Activated CD4-positive, alpha-beta T cell treated with anti-CD3 and anti-CD28 coated beads for 4 hours (primary cell): Measurements from ENCODE around the gene EIF2S3.
"Not testable (repeated sequence)": the region's sequence is repeated elsewhere in the genome, so short reads cannot be mapped to it uniquely, and the experiment has no call there.

Experiments used
- DNase-seq, 2 donors: peaks; one replicate each; pipeline ENCODE4 v3.0.0-alpha.2; 2020

The EIF2S3 gene

DNA sequence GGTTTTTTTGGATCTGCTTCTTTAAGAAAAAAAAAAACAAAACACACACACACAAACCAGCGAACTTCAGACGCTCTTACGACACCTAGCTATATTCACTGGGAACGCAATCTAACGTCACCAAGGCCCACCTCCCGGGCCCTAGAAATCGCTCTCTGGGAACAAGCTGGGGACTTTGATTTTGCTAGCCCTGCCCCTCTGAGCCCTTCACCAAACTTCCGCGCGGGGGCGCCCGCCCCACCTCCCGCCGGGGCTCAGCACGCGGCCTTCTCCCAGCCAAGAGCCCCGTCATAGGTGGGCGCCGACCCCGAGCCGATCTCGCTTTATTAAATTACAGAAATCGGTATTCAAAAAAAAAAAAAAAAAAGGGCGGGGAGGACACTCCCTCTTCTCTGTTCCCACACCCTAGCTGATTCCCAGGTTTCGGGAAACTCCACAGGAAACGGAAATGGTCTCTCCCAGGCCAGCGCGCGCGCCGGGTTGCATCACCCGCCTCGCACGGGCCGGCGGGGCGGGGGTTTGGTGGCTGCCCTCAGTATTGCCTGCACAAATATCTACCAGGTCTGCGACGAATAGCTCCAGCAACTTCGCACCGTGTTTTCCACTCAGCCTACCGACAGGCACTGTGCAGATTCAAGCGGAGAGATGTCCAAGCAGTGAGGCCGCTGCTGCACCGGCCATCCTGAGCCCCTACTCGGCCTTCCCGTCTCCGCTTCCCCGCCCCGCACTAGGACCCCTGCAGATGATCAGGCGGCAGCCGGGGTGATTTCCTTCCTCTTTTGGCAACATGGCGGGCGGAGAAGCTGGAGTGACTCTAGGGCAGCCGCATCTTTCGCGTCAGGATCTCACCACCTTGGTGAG is at the start of gene EIF2S3:
TSS of gene EIF2S3 (plus strand) at position 775 of the 861 bp plus-strand sequence. CDS start at position 788, 13 bp downstream.
- DNase-seq = peak; percentile 84 to 85

DNA sequence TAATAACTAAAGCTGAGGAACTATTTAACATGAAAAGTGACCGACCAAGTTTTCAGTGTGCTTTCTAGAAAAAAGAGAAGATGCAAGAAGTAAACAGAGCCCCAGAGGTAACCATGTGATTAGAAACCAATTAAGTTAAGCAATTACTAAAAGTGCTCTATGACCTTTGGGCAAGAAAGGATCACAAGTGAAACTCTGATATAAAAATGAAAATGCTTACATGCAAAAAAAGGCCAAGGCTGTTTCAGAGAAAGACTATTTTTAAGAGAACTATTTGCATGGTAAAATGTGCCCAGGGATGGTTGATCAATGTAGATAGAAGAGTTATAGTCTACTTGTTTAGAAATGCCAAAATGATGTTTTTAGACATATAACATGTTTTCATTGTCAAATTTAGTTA is 49.7 kb upstream of the EIF2S3 start:
- DNase-seq = no peak

DNA sequence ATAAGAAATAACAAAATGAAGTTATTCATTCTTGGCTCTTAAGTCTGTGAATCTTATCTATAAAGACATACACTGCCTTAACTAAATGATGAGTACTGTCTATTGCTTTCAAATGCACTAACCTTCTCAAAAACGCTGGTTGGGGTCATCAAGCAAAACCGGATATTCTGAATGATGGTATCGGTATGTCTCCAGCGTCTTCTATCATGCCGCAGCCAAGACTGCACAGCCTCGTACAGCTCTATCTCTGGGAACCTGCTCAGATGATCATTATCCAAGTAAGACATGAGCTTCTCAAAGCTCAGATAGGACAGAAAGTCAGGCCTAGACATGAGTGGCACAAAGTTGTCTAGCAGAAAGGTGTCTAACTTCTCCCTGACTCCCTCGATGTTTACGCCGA is 48.9 kb upstream of the EIF2S3 start:
- no peak for DNase-seq

DNA sequence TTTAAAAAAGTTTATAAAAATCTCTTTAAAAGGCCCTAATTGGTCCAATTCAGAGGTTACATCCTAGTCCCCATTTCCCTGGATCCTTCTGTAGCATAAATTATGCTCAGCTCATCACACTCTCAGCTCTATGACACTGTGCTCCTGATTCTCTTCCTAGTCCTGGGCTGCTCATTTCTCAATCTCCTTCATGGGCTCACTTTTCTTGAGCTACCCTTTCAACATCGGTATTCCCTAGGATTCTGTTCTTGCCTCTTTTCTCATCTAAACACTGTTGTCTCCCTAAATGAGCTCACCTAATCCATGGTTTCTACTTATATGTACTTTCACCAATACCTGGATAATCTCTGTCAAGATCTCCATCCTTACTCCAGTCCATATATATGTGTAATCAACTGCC is 42.5 kb upstream of the EIF2S3 start:
- no peak for DNase-seq

DNA sequence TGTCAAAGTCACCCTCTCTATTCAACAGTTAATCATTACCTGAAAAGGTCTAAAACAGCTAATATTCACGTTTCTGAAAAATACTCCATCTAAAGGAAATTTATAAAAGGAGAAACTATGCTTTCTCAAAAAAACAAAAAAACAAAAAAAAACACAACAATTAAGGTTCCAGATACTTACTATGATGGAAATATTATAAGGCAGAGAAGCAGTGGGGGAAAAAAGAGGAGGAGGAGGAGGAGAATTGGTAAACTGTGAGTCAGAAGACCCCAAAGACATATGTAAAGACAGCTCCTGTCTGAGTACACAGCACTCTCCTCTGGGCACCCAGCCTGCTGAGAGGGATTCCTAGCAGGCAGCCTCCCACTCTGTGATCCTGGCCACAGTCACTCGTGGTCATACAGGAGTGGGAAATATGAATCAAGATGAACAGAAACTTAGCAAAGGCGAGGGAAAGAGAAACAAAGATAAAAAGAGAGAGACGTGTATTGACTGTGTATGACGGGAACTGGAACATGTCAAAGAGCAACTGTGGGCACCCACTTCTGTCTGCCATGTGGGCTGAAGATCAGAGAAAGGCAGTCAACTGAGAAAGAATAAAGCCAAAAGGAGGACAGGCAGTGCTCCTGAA is 40.3 kb upstream of the EIF2S3 start:
- DNase-seq = peak; percentile 37 to 43

DNA sequence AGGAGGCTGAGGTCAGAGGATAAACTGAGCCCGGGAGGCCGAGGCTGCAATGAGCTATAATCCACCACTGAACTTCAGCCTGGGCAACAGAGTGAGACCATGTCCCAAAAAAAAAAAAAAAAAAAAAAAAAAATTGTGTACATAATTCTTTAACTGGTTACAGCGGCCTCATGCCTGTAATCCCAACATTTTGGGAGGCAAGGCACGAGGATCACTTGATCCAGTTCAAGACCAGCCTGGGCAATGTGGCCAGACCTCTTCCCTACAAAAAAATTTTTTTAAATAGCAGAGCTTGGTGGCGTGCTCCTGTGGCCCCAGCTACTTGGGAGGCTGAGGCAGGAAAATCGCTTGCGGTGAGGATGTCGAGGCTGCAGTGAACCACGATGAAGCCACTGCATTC is 37.1 kb upstream of the EIF2S3 start:
- no peak for DNase-seq

DNA sequence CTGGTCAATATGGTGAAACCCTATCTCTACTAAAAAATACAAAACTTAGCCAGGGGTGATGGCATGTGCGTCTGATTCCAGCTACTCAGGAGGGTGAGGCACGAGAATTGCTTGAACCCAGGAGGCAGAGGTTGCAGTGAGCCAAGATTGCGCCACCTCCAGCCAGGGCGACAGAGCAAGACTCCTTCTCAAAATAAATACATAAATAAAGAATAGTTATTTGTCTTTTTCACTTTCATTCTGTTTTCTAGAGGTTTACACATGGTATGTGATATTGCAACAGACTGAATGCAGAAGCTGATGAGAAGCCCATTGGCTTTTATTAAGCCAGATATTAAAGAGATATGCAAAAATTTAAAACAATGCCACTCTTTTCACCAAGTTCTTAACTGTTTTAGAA is 35.9 kb upstream of the EIF2S3 start:
- no peak for DNase-seq

DNA sequence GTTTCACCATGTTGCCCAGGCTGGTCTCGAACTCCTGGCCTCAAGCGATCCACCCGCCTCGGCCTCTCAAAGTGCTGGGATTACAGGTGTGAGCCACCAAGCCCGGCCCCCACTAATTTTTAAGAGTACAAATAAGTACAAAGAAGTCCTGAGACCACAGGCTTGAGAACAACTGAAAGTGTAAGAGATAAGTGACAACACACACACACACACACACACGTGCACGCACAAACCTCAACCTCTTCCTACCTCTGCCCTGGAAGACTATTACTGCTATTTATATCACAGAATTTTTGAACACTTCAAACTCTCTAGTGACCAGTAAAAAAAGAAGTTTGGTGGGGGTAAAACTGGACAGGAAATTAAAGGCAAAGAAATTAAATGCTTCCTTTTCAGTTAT is 35.3 kb upstream of the EIF2S3 start:
- DNase-seq = no peak

DNA sequence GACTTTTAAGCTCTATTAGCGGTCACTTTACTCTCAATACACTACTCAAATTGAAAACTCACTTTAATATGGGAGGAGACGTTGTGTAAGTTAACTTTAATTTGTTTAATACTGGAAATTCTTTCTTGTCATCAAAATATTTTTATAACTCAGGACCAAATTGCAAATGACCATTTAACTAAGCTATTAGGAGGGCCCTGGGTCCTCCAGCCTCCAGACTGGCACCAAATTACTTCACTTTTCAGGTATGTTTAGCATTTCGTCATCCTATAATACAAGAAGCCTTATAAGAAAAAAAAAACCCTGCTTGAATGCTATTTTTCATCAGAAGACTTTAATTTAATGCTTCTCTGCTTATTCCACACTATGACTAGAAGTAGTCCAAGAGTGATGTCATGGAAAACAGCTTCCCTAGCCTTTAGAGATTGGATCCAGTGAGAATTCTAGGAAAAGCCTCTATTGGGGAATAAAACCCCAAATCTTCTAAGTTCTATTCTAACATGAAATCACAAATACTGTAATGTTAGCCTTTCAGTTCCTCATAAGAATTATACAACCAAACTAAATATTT is 34.4 kb upstream of the EIF2S3 start:
- no peak for DNase-seq

DNA sequence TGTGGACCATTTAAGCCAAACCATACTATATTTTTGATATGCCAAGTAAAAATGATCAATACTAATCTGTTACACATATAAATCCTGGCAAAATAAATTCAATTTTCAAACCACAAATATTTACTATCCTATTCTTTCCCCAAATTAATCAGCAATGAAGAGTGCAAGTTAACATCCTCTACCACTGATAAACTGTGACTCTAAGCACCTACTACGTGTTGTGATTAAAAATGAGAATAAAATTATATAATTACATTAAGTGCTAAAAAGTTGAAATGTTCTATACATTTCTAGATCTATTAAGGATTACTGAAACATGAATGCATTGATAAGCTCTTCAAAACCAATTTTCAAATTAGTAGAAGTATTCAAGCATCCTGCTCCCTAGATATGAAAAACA is 31.2 kb upstream of the EIF2S3 start:
- DNase-seq = no peak

DNA sequence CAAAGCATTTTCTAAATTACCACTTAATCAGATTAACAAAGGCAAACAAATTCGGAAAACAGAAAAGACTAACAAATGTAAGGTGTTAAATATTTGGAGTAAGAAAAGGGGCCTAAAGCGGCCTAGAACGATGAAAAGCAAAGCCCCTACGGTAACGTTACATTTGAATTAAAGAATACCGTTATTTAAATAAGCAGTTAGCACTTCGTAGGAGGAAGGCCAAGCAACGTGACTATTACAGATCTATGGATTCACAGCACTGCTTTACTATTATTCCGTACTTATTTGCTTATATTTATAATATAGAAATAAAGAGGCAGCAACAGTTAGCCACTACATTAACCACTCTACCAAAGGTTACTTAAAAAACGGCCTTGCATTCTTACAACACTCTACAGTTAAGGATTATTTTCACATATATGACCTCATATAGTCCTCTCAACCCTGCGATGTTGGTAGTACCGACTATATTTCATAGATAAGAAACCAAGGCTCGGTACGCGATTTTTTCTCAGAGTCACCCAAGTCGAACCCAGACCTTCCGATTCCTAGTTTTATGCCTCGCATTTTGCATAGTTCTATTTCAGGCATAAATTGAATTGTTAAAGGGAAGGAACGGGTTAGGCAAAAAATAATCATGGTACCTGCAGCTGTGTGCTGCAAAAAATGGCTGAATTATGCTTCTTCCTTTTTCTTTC is 30.6 kb upstream of the EIF2S3 start:
- DNase-seq = no peak

DNA sequence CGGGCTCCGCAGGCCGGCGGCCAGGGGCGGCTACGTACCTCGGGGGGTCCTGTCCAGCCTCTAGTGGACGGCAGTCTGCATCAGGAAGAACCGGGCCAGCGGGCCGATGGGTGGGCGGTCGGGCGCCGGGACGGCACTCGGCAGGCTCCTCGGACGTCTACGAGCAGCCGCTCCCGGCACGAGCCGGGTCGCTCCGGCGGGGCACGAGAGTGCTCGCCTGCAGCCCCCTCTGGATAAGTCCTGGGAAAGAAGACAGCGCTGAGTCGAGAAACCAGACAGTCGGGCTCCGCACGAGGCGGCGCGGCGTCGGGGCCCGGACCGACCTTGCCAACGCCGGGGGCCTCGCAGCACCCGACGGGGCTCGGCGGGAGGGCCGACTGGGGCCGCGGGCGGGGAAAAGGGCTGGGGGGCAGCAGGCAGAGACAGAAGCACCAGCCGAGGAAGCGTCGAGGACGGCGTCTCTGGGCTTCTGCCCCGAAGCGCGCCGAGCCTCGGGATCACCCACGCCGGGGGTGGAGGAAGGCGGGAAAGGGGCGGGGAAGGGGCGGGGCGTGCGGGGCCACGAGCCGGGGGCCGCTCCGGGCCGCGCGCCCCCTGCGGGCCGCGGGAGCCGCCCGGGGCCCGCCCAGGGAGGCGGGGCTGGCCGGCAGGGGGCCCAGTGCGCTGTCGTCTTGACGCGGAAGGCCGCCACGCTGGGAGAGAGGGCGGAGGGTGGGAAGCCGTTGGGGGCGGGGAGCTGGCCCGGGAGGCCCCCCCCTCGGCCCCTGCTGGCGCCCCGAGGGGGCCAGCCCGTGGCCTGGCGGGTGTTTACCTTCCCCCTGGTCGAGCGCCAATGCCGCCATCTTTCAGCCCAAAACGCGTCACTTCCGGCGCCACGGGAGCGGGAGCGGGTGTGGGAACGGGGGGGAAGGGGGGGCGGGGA is 29.7 kb upstream of the EIF2S3 start:
- DNase-seq = peak; percentile 74 to 76

DNA sequence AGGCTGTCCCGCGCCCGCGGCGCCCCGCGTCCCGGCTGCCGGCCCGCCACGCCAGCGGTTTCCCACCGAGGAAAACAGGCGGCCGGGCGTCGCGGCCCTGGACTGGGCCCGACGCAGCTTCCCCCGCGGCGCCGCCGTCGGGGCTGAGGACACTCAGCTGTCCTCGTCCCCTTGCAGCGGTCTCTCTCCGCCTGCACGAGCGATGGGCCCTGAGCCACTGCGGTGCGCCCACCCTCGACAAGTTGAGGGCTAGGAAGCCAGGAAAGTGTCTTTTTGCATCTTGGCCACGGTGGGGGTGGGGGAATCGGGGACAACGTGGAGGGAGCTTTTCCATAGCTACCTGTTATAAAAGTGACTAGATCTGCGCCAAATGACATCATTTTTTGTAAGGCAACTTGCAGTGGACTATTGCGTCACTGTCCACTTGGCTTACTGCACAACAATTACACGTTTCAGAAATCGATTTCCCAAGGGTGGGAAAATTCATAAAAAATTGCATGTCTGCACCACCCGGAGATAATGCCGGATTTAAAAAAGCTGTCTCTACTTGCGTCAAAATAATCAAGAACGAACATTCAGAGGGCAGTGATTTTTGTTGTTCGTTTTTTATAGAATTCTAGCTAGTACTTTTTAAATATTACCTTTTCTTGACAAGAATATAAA is 28.9 kb upstream of the EIF2S3 start:
- DNase-seq = no peak

DNA sequence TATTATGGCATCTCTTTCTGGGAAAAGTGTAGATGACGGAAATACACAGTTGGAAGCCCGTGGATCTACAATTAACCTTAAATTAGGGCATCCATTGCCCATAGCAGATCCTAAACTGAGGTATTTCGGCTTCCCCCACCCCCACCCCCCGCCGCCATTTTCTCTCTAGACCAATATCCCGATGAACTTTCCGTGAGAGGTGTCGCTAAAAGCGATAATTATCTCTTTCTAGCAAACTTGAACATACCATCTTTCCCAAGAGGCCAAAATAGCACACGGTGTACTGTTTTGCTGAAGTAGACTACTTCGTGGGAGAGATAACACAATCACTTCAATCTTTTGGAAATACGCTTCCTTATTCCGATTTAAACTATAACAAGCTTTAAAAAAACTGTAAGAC is 28.3 kb upstream of the EIF2S3 start:
- DNase-seq = no peak

DNA sequence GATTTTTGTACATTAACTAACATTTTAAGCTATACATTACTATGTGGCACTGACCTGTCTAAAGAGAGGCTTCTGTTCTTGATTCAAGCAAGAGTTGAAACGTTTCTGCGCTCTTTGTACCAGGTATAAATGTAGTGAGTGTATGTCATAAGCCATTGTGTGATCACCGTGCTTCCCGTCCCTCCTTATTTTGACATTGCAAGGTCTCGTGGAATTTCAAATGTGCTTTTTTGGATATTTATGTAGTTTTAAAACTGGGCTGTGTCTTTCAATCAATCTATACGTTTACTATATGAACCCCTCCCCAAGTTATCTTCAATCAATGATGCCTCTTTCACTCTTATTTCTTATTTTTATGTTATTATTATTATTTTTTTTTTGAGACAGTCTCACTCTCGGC is 27.7 kb upstream of the EIF2S3 start, which contains the start of gene KLHL15:
TSS of gene KLHL15 (minus strand) at position 101 of the 400 bp plus-strand sequence. CDS start 20,493 bp downstream, outside the sequence.
- no peak for DNase-seq

DNA sequence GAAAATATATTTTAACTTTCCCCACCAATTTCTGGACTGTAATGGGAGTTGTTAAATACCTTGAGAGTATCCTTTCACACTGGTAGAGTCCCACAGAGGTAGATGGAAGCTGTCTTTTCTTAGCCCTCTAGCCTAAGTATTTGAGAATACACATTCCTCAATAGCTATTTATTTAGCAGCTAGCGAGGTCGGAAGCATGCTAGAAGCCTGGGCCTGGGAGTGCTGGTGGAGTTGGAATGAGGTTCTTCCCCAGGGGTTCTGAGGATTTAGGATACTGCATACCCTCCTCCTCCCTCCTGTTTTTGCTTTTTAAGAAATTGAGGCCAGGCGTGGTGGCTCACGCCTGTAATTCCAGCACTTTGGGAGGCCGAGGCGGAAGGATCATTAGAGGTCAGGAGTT is 26.8 kb upstream of the EIF2S3 start:
- DNase-seq = no peak

DNA sequence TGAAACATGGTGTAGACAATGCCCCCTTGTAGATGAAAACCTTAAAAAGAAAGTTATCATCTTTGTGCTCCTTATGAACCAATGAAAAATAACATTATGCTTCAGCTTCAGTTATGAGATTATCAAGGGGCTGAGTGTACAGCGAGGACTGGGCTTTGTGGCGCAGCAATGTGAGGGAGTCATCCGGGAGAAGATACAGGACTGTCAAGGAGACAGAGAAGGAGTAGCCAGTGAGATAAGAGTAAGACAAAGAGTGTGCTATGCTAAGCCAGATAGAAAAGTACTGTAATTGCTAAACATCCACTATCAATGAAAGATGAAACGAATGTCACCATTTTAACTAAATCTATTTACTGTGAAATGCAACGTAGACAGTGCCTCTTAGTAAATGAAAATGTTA is 24.2 kb upstream of the EIF2S3 start:
- DNase-seq = no peak

DNA sequence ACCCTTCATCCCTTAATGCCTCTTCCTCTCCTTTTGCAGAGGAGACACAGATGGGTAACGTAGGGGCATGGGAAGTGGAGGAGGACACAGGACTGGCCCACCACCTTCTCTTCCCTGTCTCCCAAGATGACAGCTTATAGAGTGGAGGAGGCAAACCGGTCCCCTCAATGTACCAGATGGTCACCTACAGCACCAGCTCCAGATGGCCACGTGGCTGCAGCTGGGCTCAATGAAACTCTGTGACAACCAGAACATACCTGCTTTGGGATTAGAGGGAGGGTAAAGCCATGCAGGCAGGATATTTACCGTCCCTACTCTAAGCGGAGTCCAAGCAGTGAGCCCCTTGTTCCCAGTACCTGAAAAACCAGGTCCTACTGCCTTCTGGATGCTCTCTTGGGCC is 20.3 kb upstream of the EIF2S3 start:
- no peak for DNase-seq

DNA sequence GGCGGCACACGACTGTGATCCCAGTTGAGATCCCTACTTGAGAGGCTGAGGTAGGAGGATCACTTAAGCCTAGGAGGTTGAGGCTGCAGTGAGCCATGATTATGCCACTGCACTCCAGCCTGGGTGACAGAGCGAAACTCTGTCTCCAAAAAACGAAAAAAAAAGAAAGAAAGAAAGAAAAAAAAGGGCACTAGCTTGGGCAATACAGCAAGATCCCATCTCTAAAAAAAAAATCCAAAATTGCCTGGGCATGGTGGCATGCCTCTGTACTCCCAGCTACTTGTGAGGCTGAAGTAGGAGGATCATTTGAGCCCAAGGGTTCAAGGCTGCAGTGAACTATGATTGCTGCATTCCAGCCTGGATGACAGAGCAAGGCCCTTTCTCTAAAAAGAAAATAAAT is 17.0 kb upstream of the EIF2S3 start:
- DNase-seq = no peak

DNA sequence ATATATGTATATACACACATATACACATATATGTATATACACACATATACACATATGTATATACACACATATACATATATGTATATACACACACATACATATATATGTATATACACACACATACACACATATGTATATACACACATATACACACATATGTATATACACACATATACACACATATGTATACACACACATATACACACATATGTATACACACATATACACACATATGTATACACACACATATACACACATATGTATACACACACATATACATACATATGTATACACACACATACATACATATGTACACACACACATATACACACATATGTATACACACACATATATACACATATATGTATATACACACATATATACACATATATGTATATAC is 8.7 kb upstream of the EIF2S3 start:
- DNase-seq = not testable (repeated sequence)

DNA sequence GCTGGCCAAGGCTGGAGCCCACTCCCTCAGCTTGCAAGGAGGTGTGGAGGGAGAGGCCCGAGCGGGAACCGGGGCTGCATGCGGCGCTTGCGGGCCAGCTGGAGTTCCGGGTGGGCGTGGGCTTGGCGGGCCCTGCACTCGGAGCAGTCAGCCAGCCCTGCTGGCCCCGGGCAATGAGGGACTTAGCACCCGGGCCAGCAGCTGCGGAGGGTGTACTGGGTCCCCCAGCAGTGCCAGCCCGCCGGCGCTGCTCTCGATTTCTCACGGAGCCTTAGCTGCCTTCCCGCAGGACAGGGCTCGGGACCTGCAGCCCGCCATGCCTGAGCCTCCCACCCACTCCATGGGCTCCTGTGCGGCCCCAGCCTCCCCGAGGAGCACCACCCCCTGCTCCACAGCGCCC is 5.1 kb upstream of the EIF2S3 start:
- not testable (repeated sequence) for DNase-seq
